Measurements from ENCODE around the gene ANKRD11.
"Not testable (repeated sequence)": the region's sequence is repeated elsewhere in the genome, so short reads cannot be mapped to it uniquely, and the experiment has no call there.

Gene ANKRD11

DNA sequence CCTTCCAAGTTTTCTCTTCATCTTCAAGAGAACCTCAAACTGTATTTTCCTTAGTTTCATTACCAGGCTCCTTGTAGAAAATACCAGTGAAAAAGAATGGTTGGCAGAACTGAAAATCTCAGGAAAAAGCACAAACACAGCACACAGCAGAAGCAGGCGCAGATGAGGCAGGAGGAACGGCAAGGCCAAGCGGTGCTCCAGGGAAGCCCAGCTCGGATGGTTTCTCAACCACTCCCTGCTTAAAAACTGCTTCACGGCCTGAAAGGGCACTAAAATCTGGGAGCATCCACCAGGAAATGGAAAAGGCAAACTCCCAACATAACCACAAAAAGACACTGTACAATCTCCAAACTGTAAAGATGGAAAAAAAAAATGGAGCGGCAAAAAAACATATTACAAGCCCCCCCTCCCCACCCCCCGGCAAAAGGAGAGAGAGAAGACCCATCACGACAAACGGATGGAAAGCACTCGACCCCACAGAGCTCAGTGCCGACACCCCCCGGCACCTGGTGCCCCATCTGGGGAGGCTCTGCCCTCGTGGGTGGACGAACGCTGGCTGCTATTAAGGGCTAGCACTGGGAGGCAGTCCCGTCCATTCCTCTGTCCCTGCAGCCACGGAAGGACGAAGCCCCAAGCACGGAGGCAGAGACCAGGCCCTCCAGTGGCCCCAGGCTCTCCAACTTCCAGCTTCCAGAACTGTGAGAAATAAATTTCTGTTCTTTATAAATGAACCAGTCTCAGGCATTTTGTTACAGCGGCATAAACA lies 145.3 kb downstream of the ANKRD11 start:
- no peak for DNase-seq (ENCODE audit: low read depth)

DNA sequence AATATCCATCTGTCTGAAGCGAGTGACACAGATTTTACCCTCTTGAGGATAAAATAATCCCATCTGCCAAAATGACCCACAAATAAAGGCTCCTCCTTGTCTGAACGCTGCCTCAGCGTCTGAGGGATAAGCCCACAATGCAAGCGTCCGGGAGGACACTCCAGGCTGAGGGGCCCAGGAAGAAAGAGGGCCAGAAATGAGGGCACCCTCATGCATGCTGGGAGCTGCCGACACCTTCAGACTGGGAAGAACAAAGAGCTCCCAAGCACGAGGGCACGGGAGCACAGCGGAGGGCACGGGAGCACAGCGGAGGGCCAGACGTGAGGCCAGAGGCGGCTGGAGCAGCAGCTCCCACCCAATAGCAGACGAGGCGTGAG lies 145.9 kb downstream of the ANKRD11 start:
- no peak for DNase-seq (ENCODE audit: low read depth)

DNA sequence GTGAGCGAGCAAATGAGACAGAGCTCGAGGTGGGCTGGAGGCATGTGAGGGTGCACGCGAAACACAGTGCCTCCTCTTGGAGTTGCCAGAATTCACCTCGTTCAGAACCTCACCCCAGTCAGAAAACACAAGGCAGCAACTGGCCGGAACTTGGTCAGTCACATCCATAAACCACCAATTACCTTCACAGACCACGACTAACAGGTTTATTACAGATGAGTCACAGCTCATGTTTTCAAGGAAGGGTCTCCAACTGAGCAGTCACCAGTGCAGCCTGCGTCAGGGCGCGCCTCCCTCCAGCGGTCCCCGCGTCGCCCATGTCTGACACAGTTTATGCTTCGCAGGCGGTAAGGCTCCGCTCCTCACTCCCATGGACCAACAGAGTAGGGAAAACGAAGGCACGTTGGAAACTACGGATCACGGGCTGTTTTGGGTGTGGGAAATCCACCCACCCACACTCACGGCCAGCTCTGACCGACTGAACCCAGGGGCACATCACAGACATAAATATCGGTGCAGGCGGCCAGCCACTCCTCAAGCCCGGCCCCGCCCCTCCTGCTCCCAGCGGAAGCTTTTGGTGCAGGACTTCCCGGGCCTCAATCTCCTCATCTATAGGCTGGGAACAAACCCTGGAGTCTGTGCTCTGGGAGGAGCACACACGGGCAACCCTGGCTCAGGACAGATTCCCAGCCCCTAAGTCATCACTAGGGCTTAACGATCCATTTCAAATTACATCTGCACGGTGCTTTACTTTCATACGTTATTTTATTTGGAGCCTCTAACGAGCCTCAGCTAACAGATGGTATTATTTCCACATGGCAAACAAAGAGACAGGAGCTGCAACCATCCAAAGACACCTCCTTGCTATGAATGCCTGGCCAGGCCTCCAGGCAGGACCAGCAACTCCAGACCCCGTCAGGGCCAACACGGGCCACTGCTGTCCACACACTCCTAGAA lies 146.6 kb downstream of the ANKRD11 start:
- DNase-seq (ENCODE audit: low read depth), result no peak

DNA sequence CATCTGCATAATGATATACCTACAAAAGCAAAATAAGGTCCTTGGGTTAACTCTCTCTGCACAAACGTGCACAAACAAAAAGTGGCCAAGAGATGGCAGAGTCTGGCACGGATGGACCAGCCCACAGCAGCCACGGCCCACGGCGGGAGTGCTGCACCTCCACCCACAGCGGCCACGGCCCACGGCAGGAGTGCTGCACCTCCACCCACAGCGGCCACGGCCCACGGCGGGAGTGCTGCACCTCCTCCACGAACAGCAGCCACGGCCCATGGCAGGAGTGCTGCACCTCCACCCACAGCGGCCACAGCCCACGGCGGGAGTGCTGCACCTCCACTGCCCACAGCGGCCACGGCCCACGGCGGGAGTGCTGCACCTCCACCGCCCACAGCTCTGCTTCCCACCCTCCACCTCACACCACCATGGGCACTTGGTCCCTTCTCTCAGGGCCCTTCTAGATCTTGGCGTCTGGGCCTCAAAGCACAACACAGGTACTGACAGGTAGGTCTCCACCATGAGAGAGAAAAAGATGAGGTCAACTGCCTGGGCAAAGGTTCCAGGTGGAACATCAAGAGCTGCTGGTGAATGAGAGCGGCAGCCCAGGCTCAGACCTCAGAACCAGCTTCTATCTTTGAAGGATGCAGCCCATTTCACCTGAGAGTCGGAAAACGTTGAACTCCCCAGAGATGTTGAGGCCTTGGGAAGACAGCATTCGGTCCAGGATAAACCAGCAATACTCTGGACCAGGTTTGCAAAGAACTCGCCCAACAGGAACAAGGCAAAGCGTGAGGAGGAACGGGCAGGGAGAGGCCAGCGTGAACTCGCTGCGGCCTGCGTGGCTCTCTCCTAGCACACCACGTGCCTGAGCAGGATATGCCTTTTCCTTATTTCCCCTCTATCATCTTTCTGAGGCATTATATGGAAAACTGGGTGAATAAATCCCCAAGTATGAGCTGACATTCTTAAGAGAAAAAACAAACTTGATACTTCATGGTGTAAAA lies 148.4 kb downstream of the ANKRD11 start:
- no peak for DNase-seq (ENCODE audit: low read depth)

DNA sequence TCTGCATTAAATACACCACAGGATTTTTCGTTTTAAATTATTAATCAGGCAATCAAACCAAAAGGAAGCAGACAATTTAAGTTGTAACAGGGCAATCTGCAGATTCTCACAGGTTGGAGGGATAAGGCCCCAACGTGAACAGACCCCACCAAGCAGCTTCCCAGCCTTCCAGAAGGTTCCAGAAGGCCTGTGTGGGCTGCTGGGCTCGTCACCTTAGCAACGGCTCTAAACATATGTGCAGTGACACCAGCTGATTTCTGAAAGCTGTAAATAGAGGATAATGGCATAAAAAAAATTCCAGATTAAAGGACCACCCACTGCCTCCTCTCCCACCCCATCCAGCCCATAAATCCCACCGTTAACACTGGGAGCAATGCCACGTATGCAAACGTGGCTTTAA lies 149.1 kb downstream of the ANKRD11 start:
- no peak for DNase-seq (ENCODE audit: low read depth)

DNA sequence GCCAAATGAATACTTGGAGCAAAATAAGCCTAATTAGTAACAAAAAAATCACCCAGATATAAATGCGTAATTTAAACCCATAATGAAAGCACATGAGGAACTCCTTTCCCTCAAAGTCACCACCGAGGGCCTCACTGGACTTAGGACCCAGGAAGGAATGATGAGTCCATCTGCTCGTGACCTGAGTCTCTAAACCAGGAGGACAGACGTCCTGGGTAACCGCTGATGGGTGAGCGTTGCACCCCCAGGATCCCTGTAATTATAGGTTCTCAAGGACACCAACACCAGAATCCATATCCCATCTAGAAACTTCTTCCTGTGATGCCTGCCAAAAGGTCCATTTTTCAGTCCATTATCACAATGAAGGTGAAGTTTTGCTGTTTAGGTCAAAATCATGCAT lies 151.5 kb downstream of the ANKRD11 start:
- DNase-seq (ENCODE audit: low read depth), result no peak

DNA sequence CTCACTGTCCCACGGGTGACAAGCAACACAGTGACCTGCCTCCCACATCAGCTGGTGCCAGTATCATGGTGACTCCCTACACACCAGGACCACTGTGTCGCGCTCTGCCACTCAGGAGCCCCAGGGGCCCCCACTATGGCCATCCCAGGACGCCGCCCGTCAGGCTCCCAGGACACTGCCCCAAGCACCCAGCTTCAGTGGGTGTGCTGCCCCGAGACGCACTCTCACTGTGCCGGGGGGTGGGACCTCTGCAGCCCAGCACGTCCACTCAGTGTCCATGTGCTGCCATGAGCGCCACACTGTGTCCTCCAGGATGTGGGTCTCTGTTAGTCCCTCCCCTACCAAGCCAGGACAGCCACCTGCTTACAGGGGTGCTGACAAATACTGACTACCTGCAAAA lies 152.4 kb downstream of the ANKRD11 start:
- no peak for DNase-seq (ENCODE audit: low read depth)

DNA sequence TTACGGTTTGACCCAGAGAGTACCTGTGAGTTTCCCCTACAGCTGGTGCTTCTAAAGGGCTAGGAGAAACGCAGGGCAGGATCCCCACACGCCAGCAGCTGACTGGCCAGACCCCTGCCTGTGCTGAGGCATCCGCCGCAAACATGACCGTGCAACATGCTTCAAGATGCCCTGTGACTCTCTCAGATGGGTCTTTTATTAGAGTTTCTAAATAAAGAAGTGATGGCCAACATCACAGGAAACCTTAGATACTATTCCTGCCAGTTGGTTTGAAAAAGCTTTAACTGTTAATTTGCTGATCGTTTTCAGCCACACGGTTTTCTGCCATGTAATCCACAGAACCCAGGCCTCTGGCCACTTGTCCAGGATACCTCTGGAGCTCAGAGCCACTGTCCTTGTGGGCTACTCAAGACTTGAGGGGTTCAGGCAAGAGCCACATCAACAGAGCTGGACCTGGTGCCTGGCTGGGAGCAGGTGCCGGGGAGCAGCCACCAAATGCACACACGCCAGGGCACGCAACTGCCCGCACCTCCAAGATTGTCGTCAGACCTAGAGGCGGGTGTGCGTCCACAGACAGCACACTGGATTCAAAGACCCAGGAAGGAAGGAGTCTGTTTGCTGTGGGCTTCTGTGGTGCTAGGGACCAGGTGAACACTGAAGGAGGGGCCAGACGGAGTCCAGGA lies 154.4 kb downstream of the ANKRD11 start:
- no peak for DNase-seq (ENCODE audit: low read depth)

DNA sequence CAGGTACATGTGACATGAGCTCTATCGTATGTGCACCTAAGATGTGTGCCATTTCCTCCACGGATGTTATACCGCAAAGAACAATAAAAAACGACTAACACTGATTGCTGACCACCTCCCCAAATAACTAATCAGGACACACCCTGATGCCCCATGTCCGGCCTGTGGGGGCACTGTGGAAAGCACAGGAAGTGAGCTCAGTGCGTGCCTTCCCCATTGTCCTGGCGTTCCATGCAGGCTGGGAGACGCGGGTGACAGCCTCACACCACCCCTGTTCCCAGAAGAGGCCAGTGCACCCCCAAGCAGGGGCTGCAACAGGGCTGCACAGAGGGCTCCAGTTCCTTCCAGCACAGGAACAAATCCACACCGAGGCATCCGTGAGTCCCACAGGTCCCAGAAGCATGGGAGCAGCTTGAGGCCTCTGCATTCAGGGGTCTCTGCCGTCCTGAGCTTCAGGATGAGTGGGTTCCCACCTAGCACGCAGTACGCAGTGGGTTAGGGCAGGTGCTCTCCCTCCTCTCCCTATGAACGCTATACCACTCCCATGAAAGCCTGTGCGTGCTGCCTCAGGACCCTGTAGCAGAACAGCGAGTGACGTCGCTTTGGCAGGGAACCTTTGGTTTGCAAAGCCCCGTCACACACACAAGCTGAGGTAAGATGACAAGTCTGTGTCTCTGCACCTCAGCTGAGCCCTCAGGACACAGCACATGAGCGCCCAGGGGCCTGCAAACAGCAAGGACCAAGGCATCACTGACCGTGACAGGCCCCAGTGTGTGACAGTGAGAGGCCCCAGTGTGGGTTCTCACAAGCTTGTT lies 155.2 kb downstream of the ANKRD11 start:
- no peak for DNase-seq (ENCODE audit: low read depth)

DNA sequence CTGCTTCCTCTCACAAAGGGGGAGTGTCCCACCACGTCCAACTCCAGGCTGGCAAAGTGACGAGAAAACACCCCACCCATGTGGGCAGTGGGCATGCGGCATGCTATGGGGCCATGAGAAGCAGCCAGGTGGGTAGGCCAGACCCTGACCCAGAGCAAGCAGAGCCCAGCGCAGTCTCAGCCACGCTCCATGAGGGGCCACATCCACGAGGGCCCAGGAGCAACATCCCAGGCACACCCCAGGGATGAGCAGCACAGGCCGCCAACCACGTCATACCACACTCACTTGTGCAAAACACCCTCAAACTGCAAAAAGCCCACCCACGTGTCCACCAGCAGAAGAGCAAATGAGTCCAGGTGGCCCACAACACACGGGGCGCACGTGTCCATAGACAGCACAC lies 155.9 kb downstream of the ANKRD11 start:
- no peak for DNase-seq (ENCODE audit: low read depth)

DNA sequence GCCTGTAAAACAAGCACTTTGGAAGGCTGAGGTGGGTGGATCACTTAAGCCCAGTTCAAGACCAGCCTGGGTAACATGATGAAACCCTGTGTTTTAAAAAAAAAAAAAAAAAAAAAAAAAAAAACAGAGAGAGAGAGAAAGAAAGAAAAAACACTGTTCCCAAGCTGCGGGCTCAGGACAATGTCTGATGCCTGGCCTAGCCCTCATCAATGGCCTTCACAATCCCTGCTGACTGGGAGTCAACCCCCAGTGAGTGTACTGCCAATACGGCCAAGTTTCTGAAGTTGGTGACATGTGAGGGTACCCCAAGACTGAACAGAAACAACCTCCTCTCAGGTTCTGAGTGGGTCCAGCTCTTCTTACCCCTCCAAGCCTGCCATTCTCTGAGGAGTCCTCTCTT lies 156.3 kb downstream of the ANKRD11 start:
- DNase-seq (ENCODE audit: low read depth), result no peak

DNA sequence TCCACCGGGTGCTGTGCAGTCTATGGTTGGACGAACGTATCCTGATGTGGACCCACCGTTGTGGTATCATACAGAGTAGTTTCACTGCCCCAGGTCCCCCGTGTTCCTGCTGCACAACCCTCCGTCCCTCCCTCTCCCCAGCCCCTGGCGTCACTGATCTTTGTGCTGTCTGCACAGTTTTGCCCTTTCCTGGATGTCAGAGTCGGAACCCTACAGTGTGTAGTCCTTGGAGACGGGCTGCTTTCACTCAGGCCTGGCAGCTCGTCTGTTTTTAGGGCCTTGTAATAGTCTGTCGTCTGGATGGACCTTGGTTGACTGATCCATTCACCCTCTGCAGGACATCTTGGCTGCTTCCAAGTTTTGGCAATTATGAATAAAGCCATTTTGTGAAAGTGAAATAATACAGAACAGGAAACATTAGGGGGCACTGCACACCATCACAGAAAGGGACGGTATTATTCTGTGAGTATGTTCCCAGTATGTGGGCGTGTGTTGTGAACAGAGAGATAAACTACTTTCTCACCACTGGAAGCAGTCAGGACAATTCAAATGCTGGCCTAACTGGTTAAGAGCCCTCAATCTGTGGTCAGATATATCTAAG lies 156.9 kb downstream of the ANKRD11 start:
- not testable (repeated sequence) for DNase-seq (ENCODE audit: low read depth)

DNA sequence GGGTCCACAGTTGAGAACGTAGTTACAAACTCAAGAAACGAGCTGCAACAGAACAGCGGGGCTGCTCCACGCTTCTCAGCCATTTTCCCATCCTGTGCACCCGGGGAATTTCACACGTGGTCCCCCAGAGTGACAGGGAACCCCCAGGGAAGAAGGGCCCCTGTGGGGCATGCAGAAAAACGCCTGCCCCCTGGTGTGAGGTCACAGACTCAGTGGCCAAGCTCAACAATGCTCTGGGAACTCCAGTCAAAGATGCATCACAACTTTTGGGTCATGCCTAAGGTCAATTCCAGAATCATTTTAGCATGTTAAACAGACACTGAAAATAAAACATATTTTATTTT lies 157.5 kb downstream of the ANKRD11 start:
- DNase-seq (ENCODE audit: low read depth), result no peak

DNA sequence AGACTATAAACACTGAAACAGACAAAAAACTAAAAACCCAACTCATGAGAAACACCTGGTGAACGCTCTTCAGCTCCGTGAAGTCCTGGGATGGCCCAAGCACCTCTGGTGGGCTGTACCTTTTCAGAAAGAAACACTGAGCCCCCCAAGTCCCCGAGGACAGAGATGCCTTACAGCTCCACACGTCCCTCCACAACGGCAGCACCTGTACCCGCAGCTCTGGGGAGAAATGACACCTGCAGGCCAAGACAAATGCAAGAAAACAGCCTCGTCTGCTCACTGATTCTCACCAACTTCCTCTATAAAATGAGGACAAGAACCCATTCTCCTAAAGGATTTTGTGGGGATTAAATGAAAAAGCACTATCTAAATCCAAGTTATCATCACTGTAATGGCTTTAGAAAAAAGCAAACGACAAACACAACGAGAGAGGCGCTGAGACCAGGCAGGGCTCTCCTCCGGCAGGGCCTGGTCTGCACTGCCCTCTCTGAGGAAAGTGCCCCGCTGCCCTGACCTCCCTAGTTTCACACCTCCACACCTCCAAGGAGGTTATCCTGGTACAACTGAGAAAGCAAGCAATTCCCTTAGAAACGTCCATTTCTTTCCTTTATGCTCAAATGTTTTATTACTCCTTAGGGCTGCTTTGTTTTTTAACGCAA lies 158.0 kb downstream of the ANKRD11 start:
- no peak for DNase-seq (ENCODE audit: low read depth)

DNA sequence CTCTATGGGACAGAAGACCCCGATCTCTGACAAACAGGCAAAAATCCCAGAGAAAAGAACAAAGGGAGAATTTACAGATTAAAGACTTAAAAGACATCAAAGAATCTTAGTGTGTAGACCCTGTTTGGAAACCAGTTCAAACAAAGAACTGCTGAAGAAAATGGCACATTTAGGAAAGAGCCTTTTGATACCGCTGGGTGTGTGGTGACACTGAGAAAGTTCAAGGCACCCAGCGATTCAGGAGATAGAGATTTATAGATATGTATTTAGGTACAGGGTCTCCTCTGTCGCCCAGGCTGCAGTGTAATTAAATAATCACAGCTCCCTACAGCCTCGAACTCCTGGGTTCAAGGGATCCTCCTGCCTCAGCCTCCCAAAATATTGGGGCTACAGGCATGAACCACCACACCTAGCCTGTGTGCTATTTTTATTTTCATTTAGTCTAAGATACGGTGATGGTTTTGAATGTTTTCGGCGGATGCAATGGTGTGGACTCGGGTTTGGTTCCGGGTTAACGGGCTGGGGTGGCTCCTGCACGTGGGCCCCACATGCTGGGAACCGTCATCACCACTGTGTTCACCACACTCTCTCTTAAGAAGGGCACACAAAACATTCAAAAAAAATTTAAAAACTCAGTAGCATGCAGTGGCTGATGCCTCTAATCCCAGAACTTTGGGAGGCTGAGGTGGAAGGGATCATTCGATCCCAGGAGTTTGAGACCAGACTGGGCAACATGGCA lies 158.8 kb downstream of the ANKRD11 start:
- no peak for DNase-seq (ENCODE audit: low read depth)

DNA sequence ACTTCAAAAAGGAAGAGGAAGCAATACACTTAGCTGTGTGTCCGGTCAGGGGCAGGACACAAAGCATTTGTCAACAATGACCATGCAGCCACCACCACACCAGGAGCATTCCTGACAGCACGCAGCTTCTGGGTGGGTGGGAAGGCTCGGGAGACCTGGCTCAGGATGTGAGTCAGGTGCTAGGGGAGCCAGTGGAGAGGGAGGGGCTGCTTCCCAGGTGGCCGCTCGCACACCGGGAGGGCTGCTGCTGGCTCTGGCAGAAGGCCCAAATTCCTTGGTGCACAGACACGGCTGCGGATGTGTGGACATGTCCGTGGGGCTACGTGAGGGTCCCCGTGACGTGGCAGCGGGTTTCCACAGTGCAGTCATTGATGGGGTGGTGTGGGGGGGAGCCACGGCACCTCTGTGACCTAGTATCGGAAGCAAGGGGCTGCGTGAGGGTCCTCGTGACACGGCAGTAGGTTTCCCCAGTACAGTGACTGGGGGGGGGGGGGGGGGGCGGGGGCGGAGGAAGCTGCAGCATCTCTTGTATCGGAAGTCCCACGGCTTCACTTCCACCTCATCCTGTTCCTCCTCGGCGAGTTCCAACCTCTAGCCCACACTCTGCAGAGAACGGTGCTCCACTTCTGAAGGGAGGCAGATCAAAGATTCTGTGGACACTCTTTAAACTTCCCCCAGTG lies 160.0 kb downstream of the ANKRD11 start:
- no peak for DNase-seq (ENCODE audit: low read depth)

DNA sequence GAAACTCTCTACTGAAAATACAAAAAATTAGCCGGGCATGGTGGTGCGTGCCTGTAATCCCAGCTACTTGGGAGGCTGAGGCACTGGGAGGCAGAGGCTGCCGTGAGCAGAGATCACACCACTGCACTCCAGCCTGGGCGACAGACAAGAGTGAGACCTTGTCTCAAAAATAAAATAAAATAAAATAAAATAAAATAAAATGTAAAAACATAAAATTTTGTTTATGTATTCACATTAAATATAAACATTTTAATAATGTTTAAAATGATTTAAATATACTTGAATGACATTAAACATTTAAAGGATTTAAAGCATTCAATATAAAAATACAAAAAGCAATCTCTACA lies 160.6 kb downstream of the ANKRD11 start:
- DNase-seq (ENCODE audit: low read depth), result not testable (repeated sequence)

Data from activated T-cell treated with anti-CD3 and anti-CD28 coated beads for 24 hours (primary cell).